Measurements from ENCODE around the gene BLTP3A. TPM values are rescaled to one million over a fixed set of nuclear protein-coding genes. Genes with fewer than 3 reads are reported as not detected.

Gene BLTP3A
- total and polyA plus RNA-seq, 10 of the 15 experiments (the other 5 are each of a cell fraction or from before 2014, with no cell fraction given): 2.7 to 16.7 (median 9.9) TPM

GRCh38 chr6:34788111-34788510 lies 3.8 kb upstream of the BLTP3A start:
- no peak for FAIRE-seq
- Histone ChIP-seq H3K9ac (ENCODE audit: control insufficient read depth, insufficient read depth, low read length) (no peak overlapping the region), H3K4me3 (no peak overlapping the region), H3K9me3 (replicated peaks; ENCODE audit: control insufficient read depth, insufficient read depth, low read length) (no peaks in the 10 kb centered on the region), H3K27ac (ENCODE audit: control insufficient read depth, insufficient read depth) (no peak overlapping the region), H2AFZ (ENCODE audit: control insufficient read depth, low read depth, low read length) (no peak overlapping the region), H3K36me3 (ENCODE audit: control insufficient read depth in 2 of 2, insufficient read depth in 2 of 2, low read length in 1 of 2) (no peaks in the 10 kb centered on the region), H4K20me1 (ENCODE audit: control insufficient read depth, insufficient read depth) (no peaks in the 10 kb centered on the region), H3K4me1 (ENCODE audit: control insufficient read depth, insufficient read depth, low read length) (no peaks in the 10 kb centered on the region; the same call in 1 of the 2 replicates), H3K79me2 (ENCODE audit: control insufficient read depth, insufficient read depth, low read length) (peaks cover 15% of the 10 kb centered on the region), H3K27me3 (replicated peaks in 1 of 2; ENCODE audit: control insufficient read depth in 2 of 2, insufficient read depth in 2 of 2, low read length in 1 of 2) (no peaks in the 10 kb centered on the region), H3K4me2 (ENCODE audit: control insufficient read depth, insufficient read depth) (no peak overlapping the region)
- intact Hi-C loops (cut with micrococcal nuclease; ENCODE audit: unreplicated experiment): no loop called here
- no peak for DNase-seq (ENCODE audit: low read depth, low spot score)
- WGBS (ENCODE audit: insufficient coverage, insufficient replicate concordance, low lambda C conversion rate, missing lambda C conversion rate): 95% methylated on average over 5 of the region's 5 CpGs
- SMC1A ChIA-PET (ENCODE audit: uncharacterized antibody, unreplicated experiment): no interaction called here
- RAD21 ChIA-PET (ENCODE audit: unreplicated experiment): no interaction called here
- no peak for ATAC-seq
- POLR2A ChIA-PET: interaction anchor here (0.6 kb wide), 1 partner anchor 27 kb away, joined by 4 read pairs; no protein-coding TSS in a partner anchor
- TF ChIP-seq PML (IDR thresholded peaks at IDR 0.05; ENCODE audit: low read length): no peak
- TF ChIP-seq SRF (IDR thresholded peaks at IDR 0.05; ENCODE audit: low read depth in 2 of 2, low read length in 2 of 2): no peak
- TF ChIP-seq ZNF217 (IDR thresholded peaks at IDR 0.05): no peak
- TF ChIP-seq ZNF24 (IDR thresholded peaks at IDR 0.05): no peak
- no peak for TF ChIP-seq GABPA (IDR thresholded peaks at IDR 0.05; ENCODE audit: low read depth)
- TF ChIP-seq STAT1 (conservative IDR thresholded peaks at IDR 0.05): no peak
- no peak for TF ChIP-seq ZNF384 (IDR thresholded peaks at IDR 0.05; ENCODE audit: borderline replicate concordance, low read depth, low read length)
- no peak for TF ChIP-seq TCF7 (IDR thresholded peaks at IDR 0.05; ENCODE audit: borderline replicate concordance)
- no peak for TF ChIP-seq TARDBP (IDR thresholded peaks at IDR 0.05; ENCODE audit: borderline replicate concordance)
- TF ChIP-seq EGR1 (IDR thresholded peaks at IDR 0.05; ENCODE audit: borderline replicate concordance in 1 of 2, low read depth in 2 of 2, low read length in 2 of 2): no peak
- TF ChIP-seq RELA (IDR thresholded peaks at IDR 0.05; ENCODE audit: borderline replicate concordance, partially characterized antibody): no peak
- no peak for TF ChIP-seq KAT2A (conservative IDR thresholded peaks at IDR 0.05; ENCODE audit: control insufficient read depth, low read depth, low read length)
- TF ChIP-seq SMAD5 (IDR thresholded peaks at IDR 0.05; ENCODE audit: low read depth): no peak
- no peak for TF ChIP-seq CHD4 (IDR thresholded peaks at IDR 0.05)
- TF ChIP-seq SUZ12 (IDR thresholded peaks at IDR 0.05; ENCODE audit: unreplicated experiment): no peak
- TF ChIP-seq ATF2 (IDR thresholded peaks at IDR 0.05; ENCODE audit: low read length): no peak
- TF ChIP-seq E2F4 (IDR thresholded peaks at IDR 0.05; ENCODE audit: low read depth, low read length): no peak
- no peak for TF ChIP-seq PRDM15 (CRISPR knock-in tag; IDR thresholded peaks at IDR 0.05)
- CTCF ChIA-PET: no interaction called here
- BruUV-seq (replicated peaks): no TSS peak
- in situ Hi-C loops (cut with MboI): no loop called here

Measured in GM12878 (cell line).